ENCODE results near the gene TEX11.
A peak's percentile ranks its signal among the peaks of the same experiment; 100 is the strongest.
"Not testable (repeated sequence)": the region's sequence is repeated elsewhere in the genome, so short reads cannot be mapped to it uniquely, and the experiment has no call there.

Gene TEX11

GRCh38 chrX:70754169-70754848, 154.2 kb downstream of the TEX11 start:
- no peak for DNase-seq

GRCh38 chrX:70733774-70734173, 174.7 kb downstream of the TEX11 start:
- not testable (repeated sequence) for DNase-seq

- DNase-seq, result not testable (repeated sequence)
These were observed 180.6 kb downstream of the TEX11 start for GRCh38 chrX:70727961-70728360.

- no peak for DNase-seq
These were observed 187.8 kb downstream of the TEX11 start for GRCh38 chrX:70720721-70721120.

- DNase-seq, result not testable (repeated sequence)
These were observed 197.2 kb downstream of the TEX11 start for GRCh38 chrX:70711336-70711735.

- DNase-seq, result no peak
These were observed 214.0 kb downstream of the TEX11 start for GRCh38 chrX:70694339-70695122.

- DNase-seq, result not testable (repeated sequence)
These were observed 229.1 kb downstream of the TEX11 start for GRCh38 chrX:70679455-70679854.

- no peak for DNase-seq
These were observed 233.2 kb downstream of the TEX11 start for GRCh38 chrX:70675284-70675683.

GRCh38 chrX:70672326-70672725, 236.2 kb downstream of the TEX11 start:
- no peak for DNase-seq

- no peak for DNase-seq
These were observed 239.4 kb downstream of the TEX11 start for GRCh38 chrX:70669120-70669519.

GRCh38 chrX:70664726-70665125, 243.8 kb downstream of the TEX11 start:
- peak; percentile 30 for DNase-seq

GRCh38 chrX:70661124-70661523, 247.4 kb downstream of the TEX11 start:
- not testable (repeated sequence) for DNase-seq

- not testable (repeated sequence) for DNase-seq
These were observed 251.0 kb downstream of the TEX11 start for GRCh38 chrX:70657546-70657945.

- DNase-seq, result peak; percentile 1
These were observed 252.2 kb downstream of the TEX11 start for GRCh38 chrX:70656304-70656703.

- DNase-seq, result not testable (repeated sequence)
These were observed 260.6 kb downstream of the TEX11 start for GRCh38 chrX:70647910-70648309.

- DNase-seq, result no peak
These were observed 272.3 kb downstream of the TEX11 start for GRCh38 chrX:70636218-70636617.

GRCh38 chrX:70635669-70636068, 272.8 kb downstream of the TEX11 start:
- no peak for DNase-seq

GRCh38 chrX:70635227-70635626, 273.3 kb downstream of the TEX11 start:
- DNase-seq, result no peak

- no peak for DNase-seq
These were observed 286.8 kb downstream of the TEX11 start for GRCh38 chrX:70621743-70622142.

GRCh38 chrX:70618467-70618866, 290.0 kb downstream of the TEX11 start:
- DNase-seq, result no peak

GRCh38 chrX:70613295-70613694, 295.2 kb downstream of the TEX11 start:
- DNase-seq, result no peak

GRCh38 chrX:70605352-70605751, 303.2 kb downstream of the TEX11 start:
- no peak for DNase-seq

GRCh38 chrX:70592091-70592490, 316.4 kb downstream of the TEX11 start:
- no peak for DNase-seq

GRCh38 chrX:70587158-70587557, 321.4 kb downstream of the TEX11 start:
- not testable (repeated sequence) for DNase-seq
